Adrenal gland (tissue), 12 donors: ENCODE data around the gene DOK4. TPM values are rescaled to one million over a fixed set of nuclear protein-coding genes. Genes with fewer than 3 reads are reported as not detected.

Source experiments
- DNase-seq, 7 donors: peaks; one replicate each; pipeline ENCODE4 v3.0.0-alpha.2; 2019 to 2020
- H3K27ac ChIP-seq, 5 donors: fragments of 200-600 bp; sonication (generic) in 4 of 5; 1 replicate in 3 of 5; 2 replicates in 2 of 5; pipeline versions ENCODE4 v1.5.1 to v1.8.0; 2016 to 2020; ENCODE audit warnings: mild to moderate bottlenecking in 1 of 5
- H3K27me3 ChIP-seq: fragments of 200-600 bp; 2 replicates; pipeline ENCODE4 v1.8.0; 2021
- H3K36me3 ChIP-seq, 2 donors: fragments of 200-600 bp; replicated peaks in 1 of 2; 1 replicate in 1 of 2; 2 replicates in 1 of 2; pipeline versions ENCODE4 v1.5.1 to v1.8.0; 2018 to 2022
- H3K4me1 ChIP-seq, 2 donors: fragments of 200-600 bp; replicated peaks in 1 of 2; 1 replicate in 1 of 2; 2 replicates in 1 of 2; pipeline versions ENCODE4 v1.5.1 to v1.8.0; 2018 to 2021
- H3K4me3 ChIP-seq, 4 donors: fragments of 200-600 bp; sonication (generic) in 3 of 4; one replicate each; pipeline ENCODE4 v1.5.1; 2016 to 2018
- H3K9me3 ChIP-seq, 3 donors: fragments of 200-600 bp; sonication (generic) in 1 of 3; replicated peaks in 1 of 3; 1 replicate in 2 of 3; 2 replicates in 1 of 3; pipeline versions ENCODE4 v1.5.1 to v1.8.0; 2016 to 2021
- CTCF ChIP-seq, 6 experiments: fragments of 450-650 bp in 4 of 6; fragments of 200-600 bp in 2 of 6; sonication (generic) in 1 of 6; IDR thresholded peaks; 1 replicate in 5 of 6; 2 replicates in 1 of 6; pipeline versions ENCODE4 v1.5.1 to v1.8.0; 2016 to 2021; ENCODE audit warnings: antibody characterized with exemption in 6 of 6, mild to moderate bottlenecking in 2 of 6, moderate library complexity in 1 of 6
- POLR2A ChIP-seq, 2 donors: fragments of 450-650 bp; IDR thresholded peaks; one replicate each; pipeline ENCODE4 v1.6.1; 2017; ENCODE audit warnings: antibody characterized with exemption in 2 of 2, mild to moderate bottlenecking in 2 of 2, moderate library complexity in 1 of 2
- WGBS, 4 donors: extraction: QIAGEN DNeasy Blood & Tissue Kit in 2 of 4; methylation state at CpG; one replicate each; pipeline versions ENCODE4 v1.1.5 to v1.1.7; 2013 to 2017; 5-methylcytosine and 5-hydroxymethylcytosine counted together
- intact Hi-C, 2 donors: fragments of 100-400 bp; cut with DNase I; formaldehyde crosslinking; loops; one replicate each; pipeline versions ENCODE4 v1.14.1 to v1.15.0; 2022 to 2023
- polyA plus RNA-seq, 3 donors: library from polyadenylated mRNA; stranded (reverse); fragments of 200-250 nt in 2 of 3; fragments of 350-450 nt in 1 of 3; fragmentation: Illumina TruSeq in 1 of 3; extraction: RNeasy Lipid Tissue Mini Kit (QIAGEN cat#74804) in 1 of 3; gene quantifications; one replicate each; pipeline ENCODE4 v1.2.3, GENCODE V29; 2013 to 2014
- total RNA-seq, 9 donors: library from RNA; depleted of rRNA in 4 of 9; stranded (reverse); fragments of >200 nt in 4 of 9; fragments of 120-200 nt in 1 of 9; fragmentation: NEBNext Ultra II Directional in 1 of 9; extraction: Animal tissue kit (Norgen Biotek cat#: 25700) in 1 of 9; gene quantifications; one replicate each; pipeline versions ENCODE4 v1.1.0 to v1.2.4, GENCODE V29; 2013 to 2023
- donor health status: healthy with polysubstance abuse.
- donor health status: Bipolar disorder and iron deficiency.
- donor health status: DM: yes; HTN: yes; CAD: no.
- donor health status: DM: no; HTN: no; CAD: no.
- donor health status: DM: no; HTN: no; CAD: no.
- donor health status: DM: yes; HTN: yes; CAD: no.

Gene DOK4
- total and polyA plus RNA-seq, 12 donors = 4.3 to 36.1 (median 18.7) TPM

GRCh38 chr16:57518520-57518919 is 32.2 kb upstream of the DOK4 start:
- Histone ChIP-seq H3K36me3 (peaks cover 0 to 14% of the 10 kb centered on the region in 2 donors), H3K9me3 (no peaks in the 10 kb centered on the region), H3K27ac (no peak overlapping the region), H3K27me3 (no peaks in the 10 kb centered on the region), H3K4me1 (no peaks in the 10 kb centered on the region), H3K4me3 (no peak overlapping the region)
- no peak for DNase-seq
- 88 to 90% (median 89%) methylated on average over 7 to 13 of the region's 13 CpGs for WGBS, 4 donors
- TF ChIP-seq CTCF (IDR thresholded peaks at IDR 0.05) = no peak
- no peak for TF ChIP-seq POLR2A (IDR thresholded peaks at IDR 0.05)
- intact Hi-C loops = loop anchor here (2.0 to 10.0 kb wide), 5 partner anchors 41 to 216 kb away; no protein-coding TSS in a partner anchor

- Histone ChIP-seq H3K4me3 (no peak overlapping the region), H3K27ac (no peak overlapping the region), H3K27me3 (no peaks in the 10 kb centered on the region), H3K9me3 (no peaks in the 10 kb centered on the region), H3K4me1 (no peaks in the 10 kb centered on the region), H3K36me3 (peaks cover 0 to 14% of the 10 kb centered on the region in 2 donors)
- TF ChIP-seq CTCF (IDR thresholded peaks at IDR 0.05) (no peak), POLR2A (IDR thresholded peaks at IDR 0.05) (no peak)
- intact Hi-C loops = loop anchor here (2.0 to 10.0 kb wide), 5 partner anchors 40 to 215 kb away; no protein-coding TSS in a partner anchor
- WGBS, 4 donors = 88 to 95% (median 90%) methylated on average over 19 to 31 of the region's 31 CpGs
- DNase-seq = no peak
Observed at GRCh38 chr16:57517397-57518367, 31.4 kb upstream of the DOK4 start.

GRCh38 chr16:57516773-57517172 is 30.5 kb upstream of the DOK4 start:
- peaks cover 0 to 14% of the 10 kb centered on the region in 2 donors for H3K36me3 ChIP-seq
- 91 to 99% (median 92%) methylated on average over 3 of the region's 3 CpGs for WGBS, 4 donors
- H3K27me3 ChIP-seq = no peaks in the 10 kb centered on the region
- H3K9me3 ChIP-seq = no peaks in the 10 kb centered on the region
- DNase-seq = no peak
- no peaks in the 10 kb centered on the region for H3K4me1 ChIP-seq
- H3K27ac ChIP-seq = no peak overlapping the region
- H3K4me3 ChIP-seq = no peak overlapping the region
- intact Hi-C loops = loop anchor here (5.0 to 10.0 kb wide), 4 partner anchors 39 to 214 kb away; no protein-coding TSS in a partner anchor
- no peak for TF ChIP-seq POLR2A (IDR thresholded peaks at IDR 0.05)
- TF ChIP-seq CTCF (IDR thresholded peaks at IDR 0.05) = no peak

GRCh38 chr16:57516176-57516725 is 30.0 kb upstream of the DOK4 start:
- no peak for DNase-seq
- Histone ChIP-seq H3K4me1 (no peaks in the 10 kb centered on the region), H3K9me3 (no peaks in the 10 kb centered on the region), H3K27ac (no peak overlapping the region), H3K27me3 (no peaks in the 10 kb centered on the region), H3K36me3 (peaks cover 0 to 14% of the 10 kb centered on the region in 2 donors), H3K4me3 (no peak overlapping the region)
- 84 to 88% (median 86%) methylated on average over 10 of the region's 10 CpGs for WGBS, 4 donors
- intact Hi-C loops = loop anchor here (5.0 to 10.0 kb wide), 4 partner anchors 39 to 214 kb away; no protein-coding TSS in a partner anchor
- TF ChIP-seq POLR2A (IDR thresholded peaks at IDR 0.05) = no peak
- TF ChIP-seq CTCF (IDR thresholded peaks at IDR 0.05) = no peak
